HEK293T (cell line): ENCODE measurements around the gene TTC33.

Source experiments
- CTCF ChIA-PET: fragments of 350-600 bp; formaldehyde crosslinking; extraction: SDS; loops from one replicate; lab custom pipeline; 2021; ENCODE audit warnings: antibody characterized with exemption, inconsistent platforms; lab: Yijun Ruan, JAX
- POLR2A ChIA-PET: fragments of 350-600 bp; formaldehyde crosslinking; extraction: SDS; loops from one replicate; lab custom pipeline; 2020; ENCODE audit warnings: antibody characterized with exemption, inconsistent platforms; lab: Yijun Ruan, JAX
- DNase-seq: peaks from one replicate; pipeline ENCODE4 v3.0.0; 2012; ENCODE audit warnings: mixed read lengths; ENCODE audit errors: extremely low spot score
- ARNT ChIP-seq: fragments of 450-650 bp; IDR thresholded peaks from 2 replicates; pipeline ENCODE4 v1.6.1; 2017; ENCODE audit warnings: mild to moderate bottlenecking
- BHLHE40 ChIP-seq: fragments of 450-650 bp; IDR thresholded peaks from 2 replicates; pipeline ENCODE4 v1.6.1; 2016; ENCODE audit warnings: mild to moderate bottlenecking, moderate library complexity, borderline replicate concordance
- CTBP1 ChIP-seq: fragments of 450-650 bp; IDR thresholded peaks from 2 replicates; pipeline ENCODE4 v1.6.1; 2016; ENCODE audit warnings: borderline replicate concordance
- ELF4 ChIP-seq: fragments of 450-650 bp; IDR thresholded peaks from 2 replicates; pipeline ENCODE4 v1.6.1; 2017; ENCODE audit warnings: antibody characterized with exemption
- FOXA1 ChIP-seq: fragments of 450-650 bp; IDR thresholded peaks from 2 replicates; pipeline ENCODE4 v1.6.1; 2016; ENCODE audit warnings: mild to moderate bottlenecking
- FOXK2 ChIP-seq: fragments of 450-650 bp; IDR thresholded peaks from 2 replicates; pipeline ENCODE4 v1.6.1; 2016; ENCODE audit warnings: mild to moderate bottlenecking
- FOXM1 ChIP-seq: fragments of 450-650 bp; IDR thresholded peaks from 2 replicates; pipeline ENCODE4 v1.6.1; 2017; ENCODE audit warnings: mild to moderate bottlenecking, borderline replicate concordance
- HDGF ChIP-seq: fragments of 450-650 bp; IDR thresholded peaks from 2 replicates; pipeline ENCODE4 v1.6.1; 2017; ENCODE audit warnings: antibody characterized with exemption, borderline replicate concordance
- L3MBTL2 ChIP-seq: fragments of 450-650 bp; conservative IDR thresholded peaks from 2 replicates; pipeline ENCODE4 v1.6.1; 2016; ENCODE audit warnings: mild to moderate bottlenecking
- LEF1 ChIP-seq: fragments of 450-650 bp; IDR thresholded peaks from 2 replicates; pipeline ENCODE4 v1.6.1; 2017; ENCODE audit warnings: mild to moderate bottlenecking, borderline replicate concordance
- NFRKB ChIP-seq: fragments of 450-650 bp; IDR thresholded peaks from 2 replicates; pipeline ENCODE4 v1.6.1; 2016; ENCODE audit warnings: mild to moderate bottlenecking, moderate library complexity
- PKNOX1 ChIP-seq: fragments of 450-650 bp; IDR thresholded peaks from 2 replicates; pipeline ENCODE4 v1.6.1; 2016
- SP1 ChIP-seq: fragments of 450-650 bp; IDR thresholded peaks from 2 replicates; pipeline ENCODE4 v1.6.1; 2017
- SUZ12 ChIP-seq: fragments of 450-650 bp; IDR thresholded peaks from 2 replicates; pipeline ENCODE4 v1.6.1; 2016; ENCODE audit warnings: mild to moderate bottlenecking
- TARDBP ChIP-seq: fragments of 450-650 bp; IDR thresholded peaks from 2 replicates; pipeline ENCODE4 v1.6.1; 2016
- ZNF384 ChIP-seq: fragments of 450-650 bp; IDR thresholded peaks from 2 replicates; pipeline ENCODE4 v1.6.1; 2016

The TTC33 gene

GRCh38 chr5:40746703-40747102, 9.1 kb downstream of the TTC33 start:
- no peak for TF ChIP-seq FOXK2
- TF ChIP-seq LEF1: no peak
- no peak for DNase-seq

GRCh38 chr5:40743771-40744170, 12.0 kb downstream of the TTC33 start:
- TF ChIP-seq LEF1: no peak
- TF ChIP-seq FOXA1: no peak
- no peak for TF ChIP-seq CTBP1
- TF ChIP-seq SP1: no peak
- TF ChIP-seq FOXM1: no peak
- CTCF ChIA-PET: interaction anchor here (0.7 kb wide), 1 partner anchor 10 kb away, joined by 5 read pairs; no protein-coding TSS in a partner anchor
- no peak for DNase-seq
- POLR2A ChIA-PET: no interaction called here

More at GRCh38 chr5:40746703-40747102, 9.1 kb downstream of the TTC33 start:
- ChIA-PET POLR2A (no interaction called here), CTCF (interaction anchor here (0.7 kb wide), 1 partner anchor 40 kb away, joined by 4 read pairs; no protein-coding TSS in a partner anchor)

GRCh38 chr5:40738502-40738901, 17.3 kb downstream of the TTC33 start:
- no peak for DNase-seq
- ChIA-PET CTCF (no interaction called here), POLR2A (no interaction called here)
- TF ChIP-seq ARNT (no peak), TARDBP (no peak), SP1 (no peak), FOXK2 (no peak), SUZ12 (no peak), NFRKB (no peak), FOXA1 (no peak), ZNF384 (no peak), PKNOX1 (no peak), HDGF (no peak), ELF4 (no peak), L3MBTL2 (no peak), LEF1 (no peak), FOXM1 (no peak)

GRCh38 chr5:40736103-40736875, 19.5 kb downstream of the TTC33 start:
- peak; percentile 33 for DNase-seq
- CTCF ChIA-PET: no interaction called here
- POLR2A ChIA-PET: no interaction called here
- no peak for TF ChIP-seq FOXK2
- no peak for TF ChIP-seq L3MBTL2
- TF ChIP-seq TARDBP: no peak
- TF ChIP-seq FOXA1: no peak

GRCh38 chr5:40735609-40736008, 20.2 kb downstream of the TTC33 start:
- CTCF ChIA-PET: interaction anchor here (0.6 to 1.1 kb wide), 2 partner anchors 107 to 1157 kb away, joined by 3 read pairs; no protein-coding TSS in a partner anchor
- POLR2A ChIA-PET: no interaction called here
- DNase-seq: no peak
- TF ChIP-seq HDGF (no peak), LEF1 (no peak), BHLHE40 (no peak), FOXK2 (no peak), ZNF384 (no peak)

GRCh38 chr5:40734986-40735385, 20.8 kb downstream of the TTC33 start:
- DNase-seq: no peak
- TF ChIP-seq L3MBTL2 (no peak), NFRKB (no peak), LEF1 (no peak), CTBP1 (no peak), BHLHE40 (no peak), ARNT (no peak), FOXA1 (no peak), SUZ12 (no peak), SP1 (no peak), HDGF (no peak), ELF4 (no peak), TARDBP (no peak), FOXM1 (no peak)
- ChIA-PET CTCF (interaction anchor here (0.6 to 1.1 kb wide), 2 partner anchors 106 to 1157 kb away, joined by 3 read pairs; no protein-coding TSS in a partner anchor), POLR2A (no interaction called here)

GRCh38 chr5:40733879-40734563, 21.7 kb downstream of the TTC33 start:
- TF ChIP-seq NFRKB: no peak
- TF ChIP-seq FOXA1: no peak
- TF ChIP-seq SUZ12: no peak
- TF ChIP-seq BHLHE40: no peak
- no peak for TF ChIP-seq FOXK2
- TF ChIP-seq PKNOX1: no peak
- no peak for TF ChIP-seq SP1
- TF ChIP-seq ZNF384: no peak
- no peak for TF ChIP-seq CTBP1
- TF ChIP-seq ARNT: no peak
- no peak for TF ChIP-seq L3MBTL2
- TF ChIP-seq HDGF: no peak
- TF ChIP-seq TARDBP: no peak
- TF ChIP-seq ELF4: no peak
- no peak for TF ChIP-seq FOXM1
- no peak for TF ChIP-seq LEF1
- ChIA-PET CTCF (interaction anchor here (0.6 kb wide), 1 partner anchor 10 kb away, joined by 5 read pairs; no protein-coding TSS in a partner anchor), POLR2A (no interaction called here)
- no peak for DNase-seq
